GM19467 (cell line): ENCODE results near the gene SHISA9.

Source experiments
- ATAC-seq: cut with Tn5 transposase; IDR thresholded peaks from one replicate; pipeline ENCODE4 v1.9.1; 2021; ENCODE audit warnings: mild to moderate bottlenecking, moderate library complexity; ENCODE audit not compliant: unreplicated experiment

SHISA9 gene

GRCh38 chr16:12942861-12943260 lies 41.5 kb downstream of the SHISA9 start:
- no peak for ATAC-seq

GRCh38 chr16:12944300-12944699 lies 42.9 kb downstream of the SHISA9 start:
- no peak for ATAC-seq

GRCh38 chr16:12951392-12951791 lies 50.0 kb downstream of the SHISA9 start:
- ATAC-seq: no peak

- no peak for ATAC-seq
These were observed 50.6 kb downstream of the SHISA9 start for GRCh38 chr16:12951976-12952375.

GRCh38 chr16:12958366-12958765 lies 57.0 kb downstream of the SHISA9 start:
- ATAC-seq: no peak

GRCh38 chr16:12959072-12959471 lies 57.7 kb downstream of the SHISA9 start:
- ATAC-seq: no peak

DNA sequence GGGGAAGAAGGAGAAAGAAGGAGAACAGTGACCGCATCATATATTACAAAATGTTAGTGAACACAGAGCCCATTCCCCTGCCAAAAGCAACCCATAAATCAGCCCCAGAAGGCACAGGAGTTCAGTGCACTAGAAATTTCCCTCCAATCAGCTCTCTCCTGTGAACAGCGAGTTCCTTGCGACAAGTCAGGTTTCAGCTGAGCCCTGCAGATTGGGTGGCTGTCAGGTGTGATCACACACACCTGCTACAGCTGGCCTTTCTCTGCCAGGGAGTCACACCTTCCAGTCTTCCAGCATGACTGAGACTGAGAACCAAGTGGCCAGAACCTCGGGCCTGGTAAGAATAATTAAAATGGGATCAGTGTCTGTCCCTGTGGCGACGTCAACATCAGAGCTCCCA lies 60.2 kb downstream of the SHISA9 start:
- no peak for ATAC-seq

GRCh38 chr16:12964461-12964860 lies 63.1 kb downstream of the SHISA9 start:
- ATAC-seq: no peak

DNA sequence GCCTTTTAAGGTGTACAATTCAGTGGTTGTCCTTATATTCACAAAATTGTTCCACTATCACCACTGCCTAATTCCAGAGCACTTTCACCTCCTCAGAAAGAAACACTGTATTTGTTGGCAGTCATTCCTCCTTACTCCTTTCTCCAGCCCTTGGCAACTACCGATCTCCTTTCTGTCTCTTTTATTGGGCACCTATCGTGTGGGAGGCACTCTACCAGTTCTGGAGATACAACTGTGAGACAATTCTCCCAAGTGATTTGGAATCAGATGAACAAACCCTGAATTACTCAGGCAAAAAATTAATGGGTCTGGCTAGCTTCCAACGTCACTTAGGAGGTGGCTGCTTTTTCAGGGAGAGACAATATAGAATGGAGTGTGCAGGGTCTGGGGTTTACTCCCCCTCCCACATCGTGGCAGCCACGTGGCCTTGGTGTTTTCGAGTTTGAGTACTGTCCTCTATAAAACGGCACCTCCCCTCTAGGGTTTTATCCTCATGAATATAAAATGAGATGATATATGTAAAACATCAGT lies 63.9 kb downstream of the SHISA9 start:
- ATAC-seq: no peak

GRCh38 chr16:12971241-12971640 lies 69.8 kb downstream of the SHISA9 start:
- no peak for ATAC-seq

DNA sequence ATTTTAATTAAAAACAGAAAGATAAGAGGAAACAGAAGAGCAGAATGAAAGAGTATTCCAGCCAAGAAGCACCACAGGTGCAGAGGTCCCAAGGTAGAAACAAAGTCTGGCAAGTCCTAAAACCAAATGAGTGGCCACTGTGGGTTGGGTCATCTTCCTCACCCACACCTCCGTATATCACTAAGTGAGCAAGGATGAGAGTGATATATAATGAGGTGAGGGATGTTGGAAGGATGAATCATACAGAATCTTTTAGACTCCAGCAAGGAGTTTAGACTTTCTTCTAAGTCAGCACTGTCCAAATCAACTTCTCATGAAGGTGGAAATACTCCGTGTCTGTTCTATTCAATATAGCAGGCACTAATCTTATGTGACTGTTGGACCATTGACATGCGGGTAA lies 70.8 kb downstream of the SHISA9 start:
- no peak for ATAC-seq

DNA sequence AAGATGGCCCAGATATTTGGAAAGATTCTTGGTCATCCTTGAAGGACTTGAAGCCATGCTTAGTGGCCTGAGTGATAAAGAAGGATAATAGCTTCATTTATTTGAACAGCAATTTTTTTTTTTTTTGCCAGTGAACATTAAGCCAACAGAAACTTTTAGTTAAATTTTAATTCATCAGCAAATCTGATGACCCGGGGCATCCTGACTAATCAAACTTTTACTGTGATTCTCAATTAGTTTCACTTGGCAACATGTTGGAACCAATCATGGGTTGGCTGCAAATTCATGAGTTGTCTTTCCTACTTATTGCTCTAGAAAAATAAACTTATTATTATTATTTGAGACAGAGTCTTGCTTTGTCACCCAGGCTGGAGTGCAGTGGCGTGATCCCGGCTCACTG lies 74.4 kb downstream of the SHISA9 start:
- no peak for ATAC-seq

GRCh38 chr16:12976496-12976895 lies 75.1 kb downstream of the SHISA9 start:
- ATAC-seq: no peak

- no peak for ATAC-seq
These were observed 75.5 kb downstream of the SHISA9 start for GRCh38 chr16:12976936-12977335.

DNA sequence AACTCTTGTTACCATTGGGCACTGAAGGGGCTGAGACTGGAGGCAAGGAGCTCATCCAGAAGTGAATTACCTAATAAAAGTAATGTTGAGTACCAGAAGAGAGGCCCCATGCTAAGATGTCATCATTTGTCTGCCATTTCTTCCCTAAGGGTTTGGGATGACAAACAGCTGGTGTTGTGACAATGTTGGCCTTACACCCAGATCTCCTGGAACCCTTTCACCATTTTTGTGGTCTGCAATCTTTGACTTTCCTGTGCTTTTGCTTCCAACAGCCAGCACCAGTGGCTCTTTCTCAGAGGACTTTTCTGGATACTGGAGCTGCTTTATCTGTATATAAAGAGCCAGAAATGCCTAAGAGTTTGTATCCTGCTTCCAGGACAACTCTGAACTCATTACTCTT lies 84.1 kb downstream of the SHISA9 start:
- no peak for ATAC-seq

GRCh38 chr16:12988071-12988470 lies 86.7 kb downstream of the SHISA9 start:
- ATAC-seq: no peak

DNA sequence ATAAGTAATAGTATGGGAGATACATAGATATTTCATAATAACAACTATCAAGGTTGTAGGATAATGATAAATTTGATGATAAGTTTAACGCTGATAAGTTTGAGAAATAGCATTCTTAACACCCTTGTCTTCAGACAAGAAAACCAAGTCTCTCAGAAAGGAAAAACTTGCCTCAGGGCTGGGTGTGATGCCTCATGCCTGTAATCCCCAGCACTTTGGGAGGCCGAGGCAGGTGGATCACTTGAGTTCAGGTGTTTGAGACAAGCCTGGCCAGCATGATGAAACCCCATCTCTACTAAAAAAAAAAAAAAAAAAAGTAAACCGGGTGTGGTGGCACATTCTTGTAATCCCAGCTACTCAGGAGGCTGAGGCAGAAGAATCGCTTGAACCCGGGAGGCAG lies 90.7 kb downstream of the SHISA9 start:
- ATAC-seq: no peak

GRCh38 chr16:12994402-12994801 lies 93.0 kb downstream of the SHISA9 start:
- no peak for ATAC-seq

- ATAC-seq: no peak
These were observed 94.4 kb downstream of the SHISA9 start for GRCh38 chr16:12995721-12996372.

DNA sequence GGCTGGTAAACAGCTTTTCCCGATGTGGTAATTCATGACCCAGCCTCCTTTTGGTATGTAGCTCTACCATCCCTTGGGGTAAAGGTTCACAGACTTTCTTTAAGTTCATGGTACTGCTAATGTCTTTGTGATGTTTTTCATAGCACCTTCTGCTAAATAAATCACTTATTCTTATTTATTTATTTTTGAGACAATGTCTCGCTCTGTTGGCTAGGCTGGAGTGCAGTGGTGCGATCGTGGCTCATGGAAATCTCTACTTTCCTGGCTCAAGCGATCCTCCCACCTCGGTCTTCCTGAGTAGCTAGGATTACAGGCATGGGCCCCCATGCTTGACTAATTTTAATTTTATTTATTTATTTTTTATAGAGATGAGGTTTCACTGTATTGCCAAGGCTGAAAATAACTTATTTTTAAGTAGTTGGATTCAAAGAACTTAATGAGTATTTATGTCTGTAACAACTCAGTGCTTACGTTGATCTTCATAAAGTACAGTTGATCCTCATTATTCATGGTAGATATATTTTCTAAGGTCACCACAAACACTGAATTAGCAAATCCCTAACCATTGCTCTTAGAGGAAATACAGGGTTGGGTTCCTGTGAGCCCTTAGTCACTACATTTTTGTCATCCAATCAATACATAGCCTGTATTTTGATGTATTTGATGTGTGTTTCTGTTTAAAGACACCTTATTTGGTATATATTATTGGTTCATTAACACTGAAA lies 97.1 kb downstream of the SHISA9 start:
- no peak for ATAC-seq

- no peak for ATAC-seq
These were observed 98.0 kb downstream of the SHISA9 start for GRCh38 chr16:12999368-12999767.

GRCh38 chr16:13005721-13006247 lies 104.4 kb downstream of the SHISA9 start:
- ATAC-seq: no peak
